ENCODE measurements around the gene MYO7B.

Gene MYO7B

DNA sequence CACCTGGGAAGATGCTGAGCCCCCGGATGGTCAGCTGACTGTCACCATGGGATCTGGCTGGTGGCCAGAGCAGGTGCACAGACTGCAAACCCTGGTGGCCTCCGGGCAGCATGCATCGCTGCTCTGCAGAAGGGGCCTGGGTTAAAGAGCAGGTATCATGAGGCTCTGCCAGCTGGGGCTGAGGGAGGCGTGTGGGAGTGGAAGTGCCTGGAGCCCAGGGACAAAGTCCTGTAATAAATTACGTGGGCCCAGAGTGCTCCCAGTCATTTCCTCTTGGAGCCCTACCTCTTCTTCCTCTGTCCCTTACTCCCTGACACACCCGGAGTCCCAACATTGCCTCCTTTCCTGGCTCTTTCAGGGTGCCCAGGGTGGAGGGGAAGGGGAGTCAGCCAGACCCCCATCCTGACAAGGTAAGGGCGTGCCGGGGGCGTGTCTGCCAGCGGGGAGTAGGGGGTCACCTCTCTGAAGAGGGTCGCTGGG is at the start of gene MYO7B:
Gene MYO7B (plus strand): TSS at position 262 of the 480 bp plus-strand sequence. CDS start 24,040 bp downstream, outside the sequence.
- no peak within 1 kb of the TSS for H3K4me3 Mint-ChIP-seq
- no peaks in the 10 kb centered on the region for H3K9me3 Mint-ChIP-seq
- H3K27me3 Mint-ChIP-seq (ENCODE audit: low read depth), result peaks cover 33% of the 10 kb centered on the region
- no peaks in the 10 kb centered on the region for H3K4me1 Mint-ChIP-seq (ENCODE audit: low read depth)
- no peak within 1 kb of the TSS for H3K27ac Mint-ChIP-seq
- no peaks in the 10 kb centered on the region for H3K36me3 Mint-ChIP-seq (ENCODE audit: low read depth)
- DNase-seq (ENCODE audit: low spot score), result no peak

- H3K4me3 Mint-ChIP-seq, result peak overlapping the region; percentile 10
- no peaks in the 10 kb centered on the region for H3K27me3 Mint-ChIP-seq (ENCODE audit: low read depth)
- peaks cover 62% of the 10 kb centered on the region for H3K36me3 Mint-ChIP-seq (ENCODE audit: low read depth)
- no peak for DNase-seq (ENCODE audit: low spot score)
- no peaks in the 10 kb centered on the region for H3K9me3 Mint-ChIP-seq
- peak overlapping the region; percentile 37 for H3K27ac Mint-ChIP-seq
- H3K4me1 Mint-ChIP-seq (ENCODE audit: low read depth), result peaks cover 28% of the 10 kb centered on the region
These were observed 49.8 kb upstream of the MYO7B start for GRCh38 chr2:127485694-127486071.

GRCh38 chr2:127486247-127487058 is 49.0 kb upstream of the MYO7B start:
- DNase-seq (ENCODE audit: low spot score), result no peak
- Mint-ChIP-seq H3K4me1 (ENCODE audit: low read depth) (peaks cover 28% of the 10 kb centered on the region), H3K27me3 (ENCODE audit: low read depth) (no peaks in the 10 kb centered on the region), H3K27ac (peak overlapping the region; percentile 37), H3K4me3 (peak overlapping the region; percentile 10), H3K36me3 (ENCODE audit: low read depth) (peaks cover 61% of the 10 kb centered on the region), H3K9me3 (no peaks in the 10 kb centered on the region)

- no peaks in the 10 kb centered on the region for H3K9me3 Mint-ChIP-seq
- no peak for DNase-seq (ENCODE audit: low spot score)
- H3K36me3 Mint-ChIP-seq (ENCODE audit: low read depth), result peaks cover 51% of the 10 kb centered on the region
- H3K27me3 Mint-ChIP-seq (ENCODE audit: low read depth), result no peaks in the 10 kb centered on the region
- H3K27ac Mint-ChIP-seq, result no peak overlapping the region
- no peak overlapping the region for H3K4me3 Mint-ChIP-seq
- peaks cover 23% of the 10 kb centered on the region for H3K4me1 Mint-ChIP-seq (ENCODE audit: low read depth)
These were observed 45.2 kb upstream of the MYO7B start for GRCh38 chr2:127490283-127490682.

GRCh38 chr2:127498386-127498785 is 37.1 kb upstream of the MYO7B start:
- Mint-ChIP-seq H3K27me3 (ENCODE audit: low read depth) (no peaks in the 10 kb centered on the region), H3K36me3 (ENCODE audit: low read depth) (peaks cover 68% of the 10 kb centered on the region), H3K4me3 (no peak overlapping the region), H3K4me1 (ENCODE audit: low read depth) (peaks cover 3% of the 10 kb centered on the region), H3K27ac (no peak overlapping the region), H3K9me3 (no peaks in the 10 kb centered on the region)
- DNase-seq (ENCODE audit: low spot score), result no peak

DNA sequence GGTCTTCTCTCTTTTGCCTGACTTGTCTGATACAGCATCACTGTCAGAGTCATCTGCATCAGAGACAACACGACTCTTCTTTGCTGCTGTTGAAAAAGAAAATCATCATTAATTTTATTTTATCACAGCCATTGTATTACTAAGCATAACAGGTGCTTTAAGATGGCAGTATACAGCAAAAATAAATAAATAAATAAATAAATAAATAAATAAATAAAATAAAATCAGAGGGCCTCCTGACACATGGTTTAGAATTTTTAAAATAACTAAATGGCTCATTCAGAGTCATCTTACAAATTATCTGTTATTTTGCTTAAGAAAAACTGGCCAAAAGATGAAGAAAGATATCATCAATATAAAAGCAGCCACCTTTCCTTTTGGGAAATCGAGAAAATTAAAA is 32.0 kb upstream of the MYO7B start:
- Mint-ChIP-seq H3K27ac (no peak overlapping the region), H3K36me3 (ENCODE audit: low read depth) (peaks cover 51% of the 10 kb centered on the region), H3K9me3 (no peaks in the 10 kb centered on the region), H3K4me3 (no peak overlapping the region), H3K27me3 (ENCODE audit: low read depth) (no peaks in the 10 kb centered on the region), H3K4me1 (ENCODE audit: low read depth) (peaks cover 3% of the 10 kb centered on the region)
- no peak for DNase-seq (ENCODE audit: low spot score)

GRCh38 chr2:127504552-127505430 is 30.7 kb upstream of the MYO7B start:
- Mint-ChIP-seq H3K9me3 (no peaks in the 10 kb centered on the region), H3K4me1 (ENCODE audit: low read depth) (peaks cover 9% of the 10 kb centered on the region), H3K36me3 (ENCODE audit: low read depth) (peaks cover 47% of the 10 kb centered on the region), H3K27me3 (ENCODE audit: low read depth) (no peaks in the 10 kb centered on the region), H3K27ac (no peak overlapping the region), H3K4me3 (no peak overlapping the region)
- DNase-seq (ENCODE audit: low spot score), result no peak

DNA sequence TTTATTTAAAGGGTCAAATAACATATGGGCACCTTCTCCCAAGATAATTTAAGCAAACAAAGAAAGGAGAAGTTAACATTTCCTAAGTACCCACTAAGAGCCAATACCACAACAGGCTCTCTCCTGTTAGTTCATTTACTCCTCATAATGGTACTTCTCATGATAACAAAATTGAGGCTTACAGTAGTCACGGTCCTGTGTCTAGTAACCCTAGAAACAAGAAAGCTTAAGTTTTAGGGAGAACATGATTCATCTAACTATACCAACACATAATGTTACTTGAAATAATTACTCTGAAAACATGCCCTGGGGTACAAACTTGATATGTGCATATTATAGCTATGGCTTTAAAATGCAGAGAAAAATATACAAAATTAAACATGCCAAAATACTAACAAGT is 29.0 kb upstream of the MYO7B start:
- H3K27ac Mint-ChIP-seq, result no peak overlapping the region
- H3K36me3 Mint-ChIP-seq (ENCODE audit: low read depth), result peaks cover 42% of the 10 kb centered on the region
- peaks cover 13% of the 10 kb centered on the region for H3K4me1 Mint-ChIP-seq (ENCODE audit: low read depth)
- no peaks in the 10 kb centered on the region for H3K9me3 Mint-ChIP-seq
- DNase-seq (ENCODE audit: low spot score), result no peak
- no peak overlapping the region for H3K4me3 Mint-ChIP-seq
- H3K27me3 Mint-ChIP-seq (ENCODE audit: low read depth), result no peaks in the 10 kb centered on the region

DNA sequence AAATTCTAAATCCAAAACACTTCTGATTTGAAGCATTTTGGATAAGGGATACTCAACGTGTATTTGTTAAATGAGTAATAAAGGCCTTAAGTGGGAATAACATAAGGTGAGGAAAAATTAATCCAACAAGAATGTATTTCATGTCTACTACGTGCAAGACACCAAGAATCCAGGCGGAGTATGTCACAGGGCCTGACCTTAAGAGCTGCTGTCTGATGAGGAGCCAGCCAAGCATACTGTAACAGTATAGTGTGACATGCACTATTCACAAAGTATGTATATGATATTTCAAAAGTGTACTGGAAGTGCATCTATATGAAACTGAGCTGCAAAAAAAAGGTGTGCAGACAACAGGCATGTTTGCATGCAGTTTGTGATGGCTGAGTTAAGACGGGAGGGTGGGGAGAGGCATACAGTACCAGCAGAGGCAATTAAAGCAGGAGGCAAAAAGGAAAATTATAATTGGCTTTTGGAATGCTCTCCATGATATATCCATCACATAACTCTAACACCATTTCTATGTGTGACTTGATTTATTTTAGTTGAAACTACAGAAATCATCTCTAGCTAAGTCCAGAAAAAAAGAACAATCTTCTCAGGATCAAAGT is 27.4 kb upstream of the MYO7B start:
- Mint-ChIP-seq H3K4me3 (no peak overlapping the region), H3K27me3 (ENCODE audit: low read depth) (no peaks in the 10 kb centered on the region), H3K9me3 (no peaks in the 10 kb centered on the region), H3K27ac (no peak overlapping the region), H3K4me1 (ENCODE audit: low read depth) (peaks cover 26% of the 10 kb centered on the region), H3K36me3 (ENCODE audit: low read depth) (peaks cover 32% of the 10 kb centered on the region)
- DNase-seq (ENCODE audit: low spot score), result no peak

GRCh38 chr2:127508631-127509034 is 26.9 kb upstream of the MYO7B start:
- Mint-ChIP-seq H3K27ac (no peak overlapping the region), H3K4me3 (no peak overlapping the region), H3K36me3 (ENCODE audit: low read depth) (peaks cover 29% of the 10 kb centered on the region), H3K27me3 (ENCODE audit: low read depth) (no peaks in the 10 kb centered on the region), H3K4me1 (ENCODE audit: low read depth) (peaks cover 26% of the 10 kb centered on the region), H3K9me3 (no peaks in the 10 kb centered on the region)
- DNase-seq (ENCODE audit: low spot score), result no peak

- peaks cover 30% of the 10 kb centered on the region for H3K4me1 Mint-ChIP-seq (ENCODE audit: low read depth)
These were observed 25.4 kb upstream of the MYO7B start for GRCh38 chr2:127510073-127510472.

DNA sequence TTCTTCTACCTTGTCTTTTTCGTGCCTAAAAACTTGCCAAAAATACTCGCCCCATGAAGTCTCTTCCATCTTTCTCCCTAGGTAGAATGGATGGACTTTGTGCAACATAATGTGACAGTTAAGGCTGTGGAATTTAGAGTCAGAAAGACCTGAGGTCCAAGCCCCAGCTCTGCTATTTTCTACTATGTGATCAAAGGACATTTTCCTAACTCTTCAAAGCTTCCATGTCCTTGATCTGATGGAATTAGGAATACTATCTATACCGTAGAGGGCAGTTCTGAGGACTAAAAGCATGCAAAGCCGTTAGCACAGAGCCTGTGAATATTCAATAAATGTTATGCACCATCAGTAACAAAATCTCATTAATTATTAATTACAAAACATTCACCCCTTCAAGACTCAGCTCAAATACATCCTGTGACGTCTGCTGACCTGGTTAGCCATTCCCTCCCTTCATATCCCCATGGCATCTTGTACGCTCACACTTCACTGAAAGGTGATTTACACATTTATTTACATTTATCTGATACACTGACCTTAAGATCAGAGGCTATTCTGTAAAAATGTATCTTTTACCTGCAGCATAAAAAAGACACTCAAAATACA is 24.3 kb upstream of the MYO7B start:
- DNase-seq (ENCODE audit: low spot score), result no peak
- Mint-ChIP-seq H3K36me3 (ENCODE audit: low read depth) (peaks cover 30% of the 10 kb centered on the region), H3K27me3 (ENCODE audit: low read depth) (no peaks in the 10 kb centered on the region), H3K4me3 (no peak overlapping the region), H3K9me3 (no peaks in the 10 kb centered on the region), H3K27ac (no peak overlapping the region), H3K4me1 (ENCODE audit: low read depth) (peaks cover 33% of the 10 kb centered on the region)

More at GRCh38 chr2:127510073-127510472, 25.4 kb upstream of the MYO7B start:
- Mint-ChIP-seq H3K4me3 (no peak overlapping the region), H3K27me3 (ENCODE audit: low read depth) (no peaks in the 10 kb centered on the region), H3K27ac (no peak overlapping the region), H3K9me3 (no peaks in the 10 kb centered on the region), H3K36me3 (ENCODE audit: low read depth) (peaks cover 29% of the 10 kb centered on the region)
- no peak for DNase-seq (ENCODE audit: low spot score)

- H3K36me3 Mint-ChIP-seq (ENCODE audit: low read depth), result peaks cover 34% of the 10 kb centered on the region
- H3K4me3 Mint-ChIP-seq, result no peak overlapping the region
- H3K9me3 Mint-ChIP-seq, result no peaks in the 10 kb centered on the region
- H3K4me1 Mint-ChIP-seq (ENCODE audit: low read depth), result peaks cover 36% of the 10 kb centered on the region
- H3K27ac Mint-ChIP-seq, result no peak overlapping the region
- DNase-seq (ENCODE audit: low spot score), result no peak
- no peaks in the 10 kb centered on the region for H3K27me3 Mint-ChIP-seq (ENCODE audit: low read depth)
These were observed 23.6 kb upstream of the MYO7B start for GRCh38 chr2:127511917-127512316.

Measured in T-helper 2 cell treated with Interferon-gamma antibody and Interleukin-4, amounts not matched to agents 5 μg/mL and 100 μg/mL, for 36 hours (primary cell).